ENCODE measurements around the gene SUPT20HL1.

DNA sequence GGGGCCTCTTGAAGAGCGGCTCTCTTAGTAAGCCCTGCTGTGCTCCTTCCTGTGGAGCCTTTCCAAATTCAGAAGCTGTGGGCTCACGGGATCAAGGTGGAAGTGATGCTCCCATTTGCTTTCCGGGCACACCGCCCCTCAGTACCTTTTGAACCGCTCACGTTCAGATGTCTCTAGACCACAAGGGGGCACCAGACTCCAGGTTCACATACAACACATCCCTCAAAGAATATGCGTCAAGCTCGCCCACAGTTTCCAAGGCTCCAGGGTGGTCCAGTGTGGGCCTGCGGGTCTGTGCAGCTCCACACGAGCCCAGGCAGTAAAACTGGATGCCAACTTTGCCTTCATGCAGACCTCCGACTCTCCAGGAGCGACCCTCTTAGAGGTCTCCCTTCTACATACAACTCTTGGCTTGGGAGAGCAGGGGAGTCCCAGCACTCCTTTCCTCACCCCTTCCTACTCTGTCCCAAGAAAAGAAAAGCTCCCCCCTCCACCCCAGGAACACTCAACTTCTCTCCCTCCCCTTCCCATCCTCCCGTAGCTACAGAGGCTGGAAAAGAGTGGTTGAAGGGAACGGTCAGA lies 11.0 kb downstream of the SUPT20HL1 start:
- no peak for TF ChIP-seq EZH2 (IDR thresholded peaks at IDR 0.05; ENCODE audit: insufficient read depth, poor library complexity, severe bottlenecking)
- TF ChIP-seq EZH2phosphoT487 (IDR thresholded peaks at IDR 0.05; ENCODE audit: insufficient read depth, low read depth) = no peak

Data from GM23248 (cell line).